Esophagus muscularis mucosa (tissue), 4 donors: Measurements from ENCODE around the gene WDFY4.

Experiments used
- CTCF ChIP-seq, 3 experiments: fragments of 200-600 bp in 2 of 3; fragments of 450-650 bp in 1 of 3; sonication (generic) in 2 of 3; IDR thresholded peaks; one replicate each; pipeline ENCODE4 v1.5.1; 2017 to 2019; ENCODE audit warnings: antibody characterized with exemption in 3 of 3, mild to moderate bottlenecking in 2 of 3, moderate library complexity in 1 of 3
- EP300 ChIP-seq: sonication (generic); formaldehyde crosslinking; IDR thresholded peaks from one replicate; pipeline ENCODE4 v1.6.1; 2017; ENCODE audit warnings: antibody characterized with exemption
- POLR2A ChIP-seq: fragments of 450-650 bp; IDR thresholded peaks from one replicate; pipeline ENCODE4 v1.6.1; 2017; ENCODE audit warnings: antibody characterized with exemption, moderate library complexity, mild to moderate bottlenecking, low read depth

- TF ChIP-seq CTCF (IDR thresholded peaks at IDR 0.05) (no peak), POLR2A (no peak), EP300 (no peak)
These were observed 88.9 kb downstream of the WDFY4 start for GRCh38 chr10:48773580-48773979.
